Brain microvascular endothelial cell (primary cell): Measurements from ENCODE around the gene FAM120B.
A peak's percentile ranks its signal among the peaks of the same experiment; 100 is the strongest.

Source experiments
- DNase-seq: peaks from one replicate; pipeline ENCODE4 v3.0.0-alpha.2; 2020
- H3K27ac ChIP-seq: fragments of 250-450 bp; sonication (Bioruptor Pico); 2 replicates; pipeline ENCODE4 v1.5.1; 2020; ENCODE audit warnings: mild to moderate bottlenecking, moderate library complexity
- H3K27me3 ChIP-seq: fragments of 250-450 bp; sonication (Bioruptor Pico); replicated peaks from 2 replicates; pipeline ENCODE4 v1.5.1; 2020; ENCODE audit warnings: mild to moderate bottlenecking
- H3K36me3 ChIP-seq: fragments of 250-450 bp; sonication (Bioruptor Pico); replicated peaks from 2 replicates; pipeline ENCODE4 v1.5.1; 2020; ENCODE audit warnings: mild to moderate bottlenecking
- H3K4me3 ChIP-seq: 2 replicates; pipeline ENCODE4 v1.5.1; 2011; ENCODE audit warnings: low read depth, mild to moderate bottlenecking, control low read depth, low read length, moderate library complexity
- CTCF ChIP-seq: IDR thresholded peaks from 2 replicates; pipeline ENCODE4 v1.5.1; 2011; ENCODE audit warnings: low read depth, mild to moderate bottlenecking, moderate library complexity, low read length, control low read depth, inconsistent platforms; ENCODE audit errors: missing control alignments
- in situ Hi-C: cut with HindIII; loops from 2 replicates; pipeline ENCODE4 v1.10.0; 2017; ENCODE audit warnings: low sequenced_read_pairs, low pct_ligation_motif_present

Gene FAM120B

GRCh38 chr6:170279977-170280688, 26.4 kb upstream of the FAM120B start:
- no peak for TF ChIP-seq CTCF
- H3K36me3 ChIP-seq, result no peaks in the 10 kb centered on the region
- H3K27me3 ChIP-seq, result no peaks in the 10 kb centered on the region
- DNase-seq, result no peak
- in situ Hi-C loops, result no loop called here
- peak overlapping the region; percentile 45 for H3K4me3 ChIP-seq
- no peak overlapping the region for H3K27ac ChIP-seq

GRCh38 chr6:170280689-170281045, 25.9 kb upstream of the FAM120B start:
- Histone ChIP-seq H3K36me3 (no peaks in the 10 kb centered on the region), H3K4me3 (peak overlapping the region; percentile 45), H3K27ac (no peak overlapping the region), H3K27me3 (no peaks in the 10 kb centered on the region)
- DNase-seq, result no peak
- in situ Hi-C loops, result no loop called here
- no peak for TF ChIP-seq CTCF

- no peak overlapping the region for H3K27ac ChIP-seq
- peaks cover under 1% of the 10 kb centered on the region for H3K27me3 ChIP-seq
- TF ChIP-seq CTCF, result no peak
- no peaks in the 10 kb centered on the region for H3K36me3 ChIP-seq
- in situ Hi-C loops, result no loop called here
- no peak for DNase-seq
- H3K4me3 ChIP-seq, result no peak overlapping the region
Measured at GRCh38 chr6:170281331-170282292, 24.9 kb upstream of the FAM120B start.

- DNase-seq, result no peak
- Histone ChIP-seq H3K4me3 (no peak overlapping the region), H3K36me3 (no peaks in the 10 kb centered on the region), H3K27ac (no peak overlapping the region), H3K27me3 (peaks cover 3% of the 10 kb centered on the region)
- in situ Hi-C loops, result no loop called here
- TF ChIP-seq CTCF, result no peak
Measured at GRCh38 chr6:170282512-170283158, 23.9 kb upstream of the FAM120B start.

GRCh38 chr6:170283212-170284081, 23.1 kb upstream of the FAM120B start:
- TF ChIP-seq CTCF, result no peak
- Histone ChIP-seq H3K27me3 (peaks cover 6% of the 10 kb centered on the region), H3K4me3 (no peak overlapping the region), H3K27ac (no peak overlapping the region), H3K36me3 (no peaks in the 10 kb centered on the region)
- in situ Hi-C loops, result no loop called here
- DNase-seq, result no peak
